D341Med (cell line): ENCODE data around the gene CFAP70.

Experiments used
- DNase-seq: peaks from one replicate; pipeline ENCODE4 v3.0.0; 2012; ENCODE audit warnings: low spot score

Gene CFAP70

DNA sequence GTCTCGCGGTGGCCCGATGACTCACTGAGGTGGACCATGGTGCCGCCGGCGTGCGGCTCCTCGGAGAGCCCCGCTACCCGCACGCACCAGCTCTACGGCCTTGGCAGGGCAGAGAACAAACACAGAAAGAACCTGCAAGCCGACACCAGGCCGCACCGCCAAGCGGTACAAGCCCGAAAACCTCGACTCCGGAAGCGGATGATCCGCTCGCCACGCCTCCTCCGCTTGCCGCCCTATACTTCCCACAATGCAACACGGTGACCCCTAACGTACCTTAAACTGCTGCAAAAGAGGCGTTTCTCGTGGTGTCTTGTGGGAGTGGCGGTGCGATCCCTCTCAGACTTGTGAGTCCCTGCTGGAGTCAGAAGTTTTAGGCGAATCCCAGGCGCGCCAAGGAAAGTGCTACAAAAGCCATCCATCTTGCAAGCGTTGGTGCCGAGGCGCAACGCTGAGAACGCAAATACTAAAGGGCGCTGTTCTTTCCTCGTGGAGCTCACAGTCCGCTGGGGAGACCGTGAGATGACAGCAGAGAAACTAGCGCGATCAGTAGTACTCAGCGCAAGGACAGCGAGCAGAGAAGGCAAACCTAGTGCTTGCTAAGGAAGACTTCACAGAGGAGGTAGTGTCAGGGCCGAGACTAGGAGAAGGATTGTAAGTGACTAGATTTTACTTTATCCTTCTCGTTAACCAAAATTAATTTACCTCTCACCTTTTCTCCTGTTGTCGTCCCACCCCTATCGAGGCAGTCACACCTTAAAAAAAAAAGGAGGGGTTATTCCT, 106.0 kb downstream of the CFAP70 start, which contains the start of gene MRPS16:
TSS of gene MRPS16 (minus strand) at position 200 of the 780 bp plus-strand sequence. CDS start at position 38, 162 bp downstream.
- peak; percentile 85 for DNase-seq

DNA sequence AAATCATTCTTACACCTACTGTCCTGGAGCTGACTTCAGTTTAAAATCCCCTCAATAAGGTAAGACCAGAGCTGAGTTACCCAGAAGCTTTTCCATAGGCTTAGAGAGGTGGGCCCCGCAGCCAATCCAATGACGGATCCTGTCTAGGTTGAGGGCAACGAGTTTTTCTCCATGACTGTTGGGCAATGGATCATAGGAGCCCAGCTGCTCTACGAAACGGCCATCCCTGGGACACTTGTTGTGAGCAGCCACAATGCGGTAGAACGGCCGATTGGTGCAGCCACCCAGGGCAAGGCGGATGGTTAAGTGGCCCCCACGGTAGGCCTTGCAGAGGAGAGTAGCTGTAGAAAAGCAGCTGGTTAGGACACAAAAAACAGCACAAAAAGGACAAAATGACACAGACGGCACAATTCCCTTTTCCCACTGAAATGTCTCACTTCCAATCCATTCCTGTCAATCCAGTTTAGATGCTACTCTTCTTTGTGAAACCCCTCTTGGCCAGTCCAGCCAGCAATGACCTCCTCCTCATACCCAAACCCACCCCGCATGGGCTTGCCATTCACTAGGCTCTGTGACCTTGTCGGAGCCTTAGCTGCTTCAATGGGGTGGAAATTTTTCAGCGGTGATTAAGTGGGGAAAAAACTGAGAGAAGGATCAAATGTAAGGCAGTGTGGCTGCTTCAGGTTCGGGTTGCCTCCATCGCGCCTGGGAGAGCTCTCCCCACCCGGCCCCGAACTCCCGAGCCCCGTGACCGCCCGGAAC, 106.8 kb downstream of the CFAP70 start:
- no peak for DNase-seq

DNA sequence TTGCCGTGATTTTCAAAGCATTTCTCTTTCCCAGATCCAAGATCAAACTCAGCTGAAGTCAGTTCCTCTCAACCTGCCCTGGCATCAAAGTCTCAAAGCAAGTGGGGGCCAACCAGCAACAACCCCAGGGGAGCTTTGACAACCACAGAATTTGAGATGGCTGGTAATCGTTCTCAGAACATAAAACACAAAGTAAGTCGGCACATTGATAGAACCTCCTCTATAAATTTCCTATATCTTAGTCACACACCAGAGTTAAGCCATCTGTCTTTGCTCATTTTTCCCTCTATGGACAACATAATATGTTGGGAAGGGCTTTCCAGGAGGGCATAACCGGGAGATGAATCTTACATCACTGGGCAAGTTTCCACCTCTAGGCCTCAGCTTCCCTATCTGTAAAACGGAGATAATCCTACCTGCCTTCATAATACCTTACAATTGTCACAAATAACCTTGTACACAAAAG, 110.4 kb downstream of the CFAP70 start:
- no peak for DNase-seq

DNA sequence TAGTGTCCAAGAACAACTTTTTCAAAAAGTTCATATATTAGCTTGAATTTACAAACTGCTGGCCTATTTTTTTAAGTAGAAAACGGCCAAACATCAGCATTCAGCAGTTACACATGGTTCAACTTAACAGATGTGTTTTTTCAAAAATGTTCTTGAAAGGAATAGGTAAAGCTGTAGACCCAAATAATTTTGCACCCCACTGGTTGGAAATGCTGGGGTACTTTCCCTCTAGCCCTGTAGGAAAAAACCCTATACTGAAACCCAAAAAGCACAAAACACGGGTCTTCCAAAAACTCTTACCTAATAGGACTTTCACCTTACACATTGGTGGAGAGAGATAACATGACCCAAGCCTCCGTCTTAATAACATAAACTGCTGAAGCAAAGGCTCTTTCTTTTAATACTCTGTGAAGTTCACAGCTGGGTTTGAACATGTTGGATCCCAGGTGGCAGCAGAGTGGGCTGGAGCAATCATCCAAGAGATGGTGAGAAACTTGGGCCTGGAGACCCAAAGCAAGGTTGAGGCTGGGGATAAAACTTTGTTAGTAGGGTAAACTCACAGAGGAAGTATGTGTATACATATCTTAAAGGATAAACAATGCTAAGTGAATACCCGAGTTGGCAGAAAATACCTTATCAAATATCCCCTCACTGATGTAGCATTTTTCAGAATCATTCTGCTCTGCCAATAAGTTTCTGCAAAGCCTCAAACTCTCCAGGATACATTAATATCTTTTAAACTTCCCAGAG, 111.0 kb downstream of the CFAP70 start:
- no peak for DNase-seq

DNA sequence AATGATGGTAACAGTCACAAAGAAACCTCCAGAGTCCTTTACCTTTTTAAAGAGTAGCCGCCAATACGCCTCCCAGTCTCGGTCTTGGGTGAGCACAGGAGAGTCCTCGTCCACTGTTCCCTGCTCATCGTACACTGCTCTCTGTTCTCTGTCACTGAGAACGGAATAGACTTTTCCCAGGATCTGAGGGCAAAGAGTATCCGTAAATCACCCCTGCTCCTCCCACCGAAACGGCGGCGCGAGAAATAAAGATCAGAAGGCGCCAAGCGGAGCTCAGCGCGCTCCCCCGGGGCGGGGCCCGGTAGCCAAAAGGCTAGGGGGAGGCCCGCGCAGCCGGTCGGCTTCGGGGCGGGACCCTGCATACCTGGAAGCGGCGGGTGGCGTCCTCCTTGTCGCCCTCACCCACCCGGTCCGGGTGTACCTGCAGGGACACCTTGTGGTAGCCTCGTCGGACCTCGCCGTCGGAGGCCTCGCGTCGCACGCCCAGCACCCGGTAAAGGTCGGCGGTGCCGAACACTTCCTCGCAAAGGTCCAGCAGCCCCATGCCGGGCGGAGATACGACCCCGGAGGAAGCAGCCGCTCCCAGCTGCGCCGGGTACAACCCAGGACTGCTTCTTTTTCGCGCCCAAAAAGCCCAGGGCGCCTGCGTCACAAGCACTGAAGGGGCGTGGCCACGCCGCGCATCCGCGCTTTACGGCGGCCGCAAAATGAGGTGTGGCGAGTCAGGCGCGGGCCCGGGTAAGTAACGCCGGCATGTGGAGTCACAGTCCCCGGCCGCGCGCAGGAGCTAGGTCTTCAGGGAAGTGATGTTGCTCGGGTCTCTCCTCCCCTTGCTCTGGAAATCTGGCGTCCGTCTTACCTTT, 111.8 kb downstream of the CFAP70 start, which contains the start of gene DNAJC9:
TSS of gene DNAJC9 (minus strand) at position 610 of the 863 bp plus-strand sequence. CDS start at position 544, 66 bp downstream.
- peak; percentile 90 for DNase-seq

DNA sequence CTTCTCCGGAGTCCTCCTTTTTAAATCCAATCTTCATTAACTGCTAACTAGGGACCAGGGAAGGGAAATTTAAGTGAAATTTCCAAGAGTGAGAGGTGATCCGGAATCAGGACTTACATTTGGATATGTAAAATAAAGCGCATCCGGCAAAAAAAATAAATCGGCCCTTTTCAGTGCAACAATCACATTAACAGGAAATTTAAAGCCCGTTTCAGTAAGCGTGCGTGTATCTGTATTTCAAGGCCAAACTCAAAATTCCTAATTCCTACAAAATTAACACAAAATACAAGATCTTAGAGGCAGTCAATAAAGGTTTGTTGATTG, 112.4 kb downstream of the CFAP70 start:
- no peak for DNase-seq

DNA sequence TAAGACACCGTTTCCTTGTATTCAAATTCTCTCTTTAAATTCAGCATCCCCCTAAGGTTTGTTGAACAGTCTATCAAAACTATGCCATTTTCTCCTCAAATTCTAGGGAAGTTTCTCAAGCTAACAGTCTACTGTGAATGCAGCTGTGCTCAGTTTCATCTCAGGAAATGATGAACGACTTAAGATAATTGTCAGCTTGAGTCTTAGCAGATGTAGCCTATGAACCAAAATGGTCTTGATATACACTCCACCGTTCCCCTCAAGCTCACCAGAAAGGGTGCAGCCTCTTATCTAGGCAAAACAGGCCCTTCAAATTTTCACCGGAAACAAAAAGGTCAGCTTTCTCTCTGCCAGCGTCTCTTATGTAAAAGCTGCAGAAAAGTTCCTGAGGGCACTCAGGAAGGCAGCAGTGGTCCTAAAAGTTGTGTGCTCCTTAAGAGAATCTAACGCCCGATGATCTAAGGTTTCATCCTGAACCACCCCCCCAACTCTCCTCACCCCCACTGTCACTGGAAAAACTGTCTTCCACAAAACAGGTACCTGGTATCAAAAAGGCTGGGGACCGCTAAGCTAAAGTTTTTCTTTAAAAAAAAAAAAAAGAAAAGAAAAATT, 113.7 kb downstream of the CFAP70 start:
- no peak for DNase-seq

DNA sequence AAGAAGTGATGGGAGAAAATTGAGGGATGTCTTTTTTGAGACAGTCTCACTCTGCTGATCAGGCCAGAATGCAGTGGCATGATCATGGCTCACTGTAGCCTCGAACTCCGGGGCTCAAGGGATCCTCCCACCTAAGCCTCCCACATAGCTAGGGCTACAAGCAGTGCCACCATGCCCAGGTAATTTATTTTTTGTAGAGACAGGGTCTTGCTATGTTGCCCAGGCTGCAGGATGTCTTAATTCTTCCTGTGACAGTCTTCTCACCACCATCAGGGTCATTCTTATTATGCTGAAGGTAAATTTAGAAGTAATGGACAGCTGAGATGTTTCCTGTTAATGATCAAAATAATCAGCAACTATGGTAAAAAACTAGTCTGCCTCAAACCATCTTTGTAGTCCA, 118.8 kb downstream of the CFAP70 start:
- no peak for DNase-seq

DNA sequence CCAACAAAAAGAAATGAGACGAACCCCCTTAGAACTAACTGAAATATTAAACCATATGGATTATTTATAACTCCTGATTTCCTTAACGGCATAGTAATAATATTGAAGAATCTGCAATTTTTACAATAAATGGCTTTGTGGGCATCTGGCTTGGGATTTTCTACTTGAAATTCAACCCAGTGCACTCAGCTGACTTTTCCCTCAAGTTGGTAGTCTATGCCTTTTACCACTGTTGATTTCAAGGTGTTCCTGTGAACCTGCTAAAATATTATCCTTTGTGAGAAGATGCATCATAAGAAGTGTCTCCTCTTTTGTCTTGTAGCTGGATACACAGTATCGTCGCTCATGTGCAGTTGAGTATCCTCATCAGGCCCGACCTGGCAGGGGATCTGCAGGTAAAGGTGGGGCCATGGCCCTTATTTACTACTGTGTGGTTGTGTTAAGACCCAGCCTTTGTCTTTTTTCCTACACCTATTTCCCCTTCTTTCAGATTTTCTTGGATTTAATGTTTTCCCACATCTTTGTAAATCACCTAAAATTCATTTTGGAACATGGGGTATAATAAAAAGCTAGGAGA, 119.6 kb downstream of the CFAP70 start:
- no peak for DNase-seq

DNA sequence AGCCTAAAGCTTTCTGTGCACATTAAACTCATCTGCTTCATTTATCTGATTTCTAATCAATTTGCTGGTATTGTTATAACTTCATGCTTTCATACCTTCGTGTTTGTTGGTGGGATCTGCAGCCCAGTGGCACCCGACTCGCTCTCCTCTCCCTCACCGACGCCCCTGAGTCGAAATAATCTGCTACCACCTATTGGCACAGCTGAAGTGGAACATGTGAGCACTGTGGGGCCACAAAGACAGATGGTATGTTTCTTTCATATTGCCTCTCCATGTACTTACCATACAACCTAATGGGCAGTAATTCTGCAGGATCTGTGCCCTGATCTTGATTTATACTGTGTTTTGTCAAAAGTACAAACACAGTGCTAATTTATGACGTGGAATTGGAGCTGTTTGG, 124.0 kb downstream of the CFAP70 start:
- no peak for DNase-seq

DNA sequence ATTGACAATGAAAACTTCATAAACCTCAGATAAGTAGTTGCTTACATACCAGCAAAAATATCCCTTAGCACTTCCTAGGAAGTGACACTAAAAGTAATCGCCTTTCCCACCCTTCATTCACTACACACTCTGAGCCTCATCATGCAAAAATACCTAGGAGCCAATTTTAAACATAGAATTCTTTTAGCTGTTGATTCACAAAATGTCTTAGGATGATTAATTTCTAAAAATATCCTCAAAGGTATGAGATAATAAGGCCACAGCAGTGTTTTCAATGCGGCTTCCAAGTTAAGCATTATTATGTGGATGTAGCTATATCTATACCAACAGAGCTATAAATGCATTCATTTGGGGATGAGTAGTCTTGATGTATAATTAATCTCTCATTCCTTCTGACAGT, 124.8 kb downstream of the CFAP70 start:
- no peak for DNase-seq

DNA sequence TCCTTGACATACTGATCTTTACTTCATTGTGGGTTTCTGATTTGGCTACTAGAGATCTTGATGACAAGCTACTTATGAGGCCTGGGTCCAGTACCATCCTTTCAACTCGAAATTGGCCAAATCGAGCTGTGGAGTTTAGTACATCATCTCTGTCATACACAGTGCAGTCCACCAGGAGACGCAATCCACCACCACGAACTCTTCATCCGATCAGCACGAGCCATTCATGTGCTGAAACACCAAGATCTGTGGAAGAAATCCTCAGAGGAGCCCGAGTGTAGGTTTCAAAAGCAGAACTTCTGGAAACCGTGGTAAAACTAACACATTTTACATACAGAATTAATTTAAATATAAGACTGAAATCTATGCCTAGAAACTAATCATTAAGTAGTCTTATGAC, 125.8 kb downstream of the CFAP70 start:
- peak; percentile 28 for DNase-seq

DNA sequence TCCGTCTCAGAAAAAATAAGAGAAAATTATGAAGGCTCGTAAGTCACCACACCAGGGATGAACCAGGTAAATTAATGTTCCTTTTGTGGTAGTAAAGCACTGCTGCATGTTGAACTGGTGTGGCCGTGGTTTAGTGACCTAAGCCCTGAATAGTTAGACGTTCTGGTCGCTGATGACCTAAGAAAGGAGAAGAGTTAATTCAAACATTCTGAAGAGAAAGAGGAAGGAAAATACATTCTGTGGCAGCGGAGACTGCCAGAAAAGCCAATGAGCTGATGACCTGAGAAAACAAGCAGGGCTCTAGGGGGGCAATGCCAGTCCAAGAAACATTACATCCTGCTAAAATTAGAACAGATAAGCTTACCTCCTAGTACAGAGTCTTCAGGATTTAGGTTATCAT, 129.1 kb downstream of the CFAP70 start:
- DNase-seq, result no peak

DNA sequence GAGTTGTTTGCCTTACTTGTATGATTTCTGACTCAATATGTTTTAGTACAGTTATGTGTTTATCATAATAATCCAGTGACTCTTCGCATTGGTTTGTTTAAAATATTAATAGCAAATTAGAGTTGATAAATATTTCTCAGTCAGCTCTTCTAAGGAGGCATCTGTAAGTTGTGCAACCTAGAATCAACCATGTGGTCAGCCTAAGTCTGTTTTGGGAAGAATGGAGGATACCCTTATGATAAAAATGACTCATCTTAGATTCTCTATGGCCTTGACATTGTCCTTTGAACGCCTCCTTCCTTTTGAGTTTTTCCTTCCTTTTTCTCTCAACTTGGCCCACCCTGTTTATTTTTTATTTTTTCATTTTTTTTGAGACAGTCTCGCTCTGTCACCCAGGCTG, 130.4 kb downstream of the CFAP70 start:
- no peak for DNase-seq

DNA sequence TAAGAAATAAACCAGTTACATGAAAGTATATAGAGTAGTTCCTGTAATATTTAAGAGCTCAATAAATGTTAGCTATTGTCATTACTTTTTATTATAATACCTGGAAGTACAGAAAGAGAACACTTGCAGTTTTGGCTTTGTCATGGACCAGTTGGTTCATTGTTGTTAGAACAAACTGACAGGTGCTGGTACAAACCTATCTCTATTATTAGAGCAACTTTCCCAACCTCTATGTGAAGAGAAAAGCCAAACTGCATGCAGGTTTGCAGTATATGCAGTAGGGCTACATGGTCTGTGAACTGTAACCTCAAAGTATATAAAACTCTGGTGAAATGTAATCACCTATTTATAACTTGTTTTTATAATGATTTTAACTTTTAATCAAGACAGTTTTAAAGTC, 132.0 kb downstream of the CFAP70 start:
- DNase-seq, result no peak

DNA sequence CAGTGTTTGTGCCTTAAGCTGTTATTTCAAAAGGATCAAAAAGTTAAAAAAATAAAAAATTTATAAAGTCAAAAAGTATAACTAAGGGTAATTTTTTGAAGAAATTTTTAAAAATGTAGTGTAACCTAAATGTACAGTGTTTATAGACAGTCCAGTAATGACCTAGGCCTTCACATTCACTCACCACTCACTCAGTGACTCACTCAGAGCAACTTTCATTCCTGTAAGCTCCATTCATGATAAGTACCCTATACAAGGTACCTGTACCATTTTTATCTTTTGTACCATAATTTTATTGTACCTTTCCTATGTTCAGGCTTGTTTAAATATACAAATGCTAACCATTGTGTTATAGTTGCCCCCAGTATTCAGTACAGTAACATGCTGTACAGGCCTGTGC, 133.1 kb downstream of the CFAP70 start:
- no peak for DNase-seq

DNA sequence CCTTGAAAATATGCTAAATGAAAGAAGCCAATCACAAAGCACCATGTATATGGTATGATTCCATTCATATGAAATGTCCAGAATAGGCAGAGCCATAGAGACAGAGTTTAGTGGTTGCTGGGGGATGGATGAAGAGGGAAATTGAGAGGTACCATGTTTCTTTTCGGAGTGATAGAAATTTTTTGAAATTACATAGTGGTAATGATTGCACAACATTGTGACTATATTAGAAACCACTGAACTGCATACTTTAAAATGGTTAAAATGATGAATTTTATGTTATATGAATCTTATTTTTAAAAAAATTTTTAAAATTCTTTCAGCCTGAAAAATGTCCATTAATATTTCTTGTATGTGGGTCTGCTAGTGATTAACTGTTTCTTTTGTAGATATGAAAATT, 137.7 kb downstream of the CFAP70 start:
- no peak for DNase-seq

DNA sequence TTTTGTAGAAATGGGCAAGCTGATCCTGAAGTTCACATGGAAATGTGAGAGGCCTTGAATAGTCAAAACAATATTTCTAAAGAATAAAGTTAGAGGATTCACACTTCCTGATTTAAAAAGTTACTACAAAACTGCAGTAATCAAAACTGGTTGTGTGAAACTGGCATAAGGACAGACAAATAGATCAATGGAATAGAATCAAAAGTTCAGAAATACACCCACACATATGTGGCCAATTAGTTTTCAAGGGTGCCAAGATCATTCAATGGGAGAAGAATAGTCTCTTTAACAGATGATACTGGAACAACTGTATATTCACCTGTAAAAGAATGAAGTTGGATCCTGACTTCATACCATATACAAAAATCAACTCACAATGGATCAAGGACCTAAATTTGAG, 139.3 kb downstream of the CFAP70 start:
- DNase-seq, result no peak

DNA sequence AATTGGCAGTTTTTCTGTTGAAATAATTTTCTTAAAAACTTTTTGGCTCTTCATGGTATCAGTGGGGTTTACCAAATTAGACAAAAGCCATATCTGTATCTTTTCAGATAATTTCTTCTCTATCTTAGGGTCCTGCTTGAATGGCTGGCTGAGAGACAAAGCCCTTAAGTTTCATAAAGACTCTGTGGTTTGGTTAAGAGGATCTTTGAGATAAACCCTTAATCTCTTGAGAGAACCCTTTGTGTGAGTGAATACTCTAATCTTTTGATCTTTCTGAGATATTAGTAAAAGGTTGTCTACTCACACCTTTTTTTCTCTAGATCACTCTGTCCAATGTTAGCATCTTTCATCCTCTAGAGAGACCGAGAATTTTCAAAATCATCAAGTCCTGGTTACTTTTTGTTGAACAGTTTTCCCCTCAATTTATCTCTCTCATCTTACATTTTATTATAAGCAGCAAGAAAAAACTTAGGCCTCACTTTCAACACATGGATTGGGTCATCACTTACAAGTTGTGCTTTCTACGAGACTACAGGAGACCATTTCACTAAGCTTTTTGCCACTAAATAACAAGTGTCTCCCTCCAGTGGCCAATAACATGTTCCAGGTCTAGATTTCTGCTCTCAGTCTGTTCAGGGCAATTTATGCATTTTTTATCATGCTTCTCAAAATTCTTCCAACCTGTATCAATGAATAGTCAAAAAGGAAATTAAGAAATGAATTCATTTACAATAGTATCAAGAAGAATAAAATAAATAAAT, 140.1 kb downstream of the CFAP70 start:
- DNase-seq, result peak; percentile 39

DNA sequence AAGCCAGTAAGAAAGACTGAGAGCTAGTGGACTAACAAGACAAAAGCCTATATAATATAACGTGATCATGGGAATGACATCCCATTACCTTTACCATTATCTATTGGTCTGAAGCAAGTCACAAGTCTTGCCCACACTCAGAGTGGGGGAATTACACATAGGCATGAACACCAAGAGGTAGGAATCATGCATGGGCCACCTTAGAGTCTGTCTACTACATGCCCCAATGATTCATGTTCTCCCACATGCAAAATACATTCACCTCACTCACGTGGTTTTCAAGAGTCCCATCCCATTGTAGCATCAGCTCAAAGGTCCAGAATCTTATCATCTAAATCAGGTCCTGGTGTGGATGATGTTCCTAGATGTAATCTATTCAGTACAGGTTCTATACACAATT, 141.0 kb downstream of the CFAP70 start:
- DNase-seq, result no peak
